ENCODE results near the gene SLC13A4.

Gene SLC13A4

GRCh38 chr7:135718794-135719437, 9.1 kb downstream of the SLC13A4 start:
- Histone ChIP-seq H3K36me3 (ENCODE audit: control insufficient read depth, insufficient read depth, low read length) (no peaks in the 10 kb centered on the region), H3K27ac (ENCODE audit: low read depth, low read length, severe bottlenecking) (peak overlapping the region; percentile 39), H3K4me3 (ENCODE audit: extremely low read depth, insufficient read depth, low read length, poor library complexity, severe bottlenecking) (no peak overlapping the region), H3K9me3 (ENCODE audit: control insufficient read depth, low read length) (no peaks in the 10 kb centered on the region), H3K4me1 (ENCODE audit: control insufficient read depth, insufficient read depth, low read length, poor library complexity, severe bottlenecking) (peaks cover 25% of the 10 kb centered on the region)
- WGBS, 2 experiments (ENCODE audit: insufficient coverage in 2 of 2): 82 to 83% methylated on average over 5 to 7 of the region's 7 CpGs

DNA sequence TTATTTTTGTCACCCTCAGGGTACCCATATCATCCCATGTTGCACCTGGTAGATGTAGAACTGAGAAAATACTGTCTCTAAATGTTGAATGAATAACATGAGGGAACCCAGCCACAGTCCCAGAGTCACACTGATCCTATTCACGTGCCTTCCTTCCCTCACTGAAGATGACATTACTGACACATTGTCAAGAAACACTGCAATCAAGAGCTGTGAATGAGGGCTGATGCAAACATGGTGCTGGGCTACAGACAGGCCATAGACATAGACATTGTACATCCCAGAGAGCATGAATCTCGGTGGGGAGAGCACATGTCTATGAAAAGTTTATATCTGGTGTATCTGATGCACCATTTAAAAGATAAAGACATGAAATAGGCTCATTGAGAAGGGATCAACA, 9.8 kb downstream of the SLC13A4 start:
- no peak overlapping the region for H3K4me3 ChIP-seq (ENCODE audit: extremely low read depth, insufficient read depth, low read length, poor library complexity, severe bottlenecking)
- H3K27ac ChIP-seq (ENCODE audit: low read depth, low read length, severe bottlenecking): no peak overlapping the region
- H3K9me3 ChIP-seq (ENCODE audit: control insufficient read depth, low read length): no peaks in the 10 kb centered on the region
- WGBS, 2 experiments (ENCODE audit: insufficient coverage in 2 of 2): 83 to 88% methylated on average over 1 to 2 of the region's 2 CpGs
- no peaks in the 10 kb centered on the region for H3K36me3 ChIP-seq (ENCODE audit: control insufficient read depth, insufficient read depth, low read length)
- peaks cover 32% of the 10 kb centered on the region for H3K4me1 ChIP-seq (ENCODE audit: control insufficient read depth, insufficient read depth, low read length, poor library complexity, severe bottlenecking)

GRCh38 chr7:135717693-135718092, 10.3 kb downstream of the SLC13A4 start:
- peaks cover 37% of the 10 kb centered on the region for H3K4me1 ChIP-seq (ENCODE audit: control insufficient read depth, insufficient read depth, low read length, poor library complexity, severe bottlenecking)
- H3K36me3 ChIP-seq (ENCODE audit: control insufficient read depth, insufficient read depth, low read length): no peaks in the 10 kb centered on the region
- no peak overlapping the region for H3K4me3 ChIP-seq (ENCODE audit: extremely low read depth, insufficient read depth, low read length, poor library complexity, severe bottlenecking)
- H3K9me3 ChIP-seq (ENCODE audit: control insufficient read depth, low read length): no peaks in the 10 kb centered on the region
- H3K27ac ChIP-seq (ENCODE audit: low read depth, low read length, severe bottlenecking): no peak overlapping the region
- 71% methylated on average over 1 of the region's 3 CpGs; no CpG with 5 or more reads in 1 of the 2 experiments for WGBS, 2 experiments (ENCODE audit: insufficient coverage in 2 of 2)

DNA sequence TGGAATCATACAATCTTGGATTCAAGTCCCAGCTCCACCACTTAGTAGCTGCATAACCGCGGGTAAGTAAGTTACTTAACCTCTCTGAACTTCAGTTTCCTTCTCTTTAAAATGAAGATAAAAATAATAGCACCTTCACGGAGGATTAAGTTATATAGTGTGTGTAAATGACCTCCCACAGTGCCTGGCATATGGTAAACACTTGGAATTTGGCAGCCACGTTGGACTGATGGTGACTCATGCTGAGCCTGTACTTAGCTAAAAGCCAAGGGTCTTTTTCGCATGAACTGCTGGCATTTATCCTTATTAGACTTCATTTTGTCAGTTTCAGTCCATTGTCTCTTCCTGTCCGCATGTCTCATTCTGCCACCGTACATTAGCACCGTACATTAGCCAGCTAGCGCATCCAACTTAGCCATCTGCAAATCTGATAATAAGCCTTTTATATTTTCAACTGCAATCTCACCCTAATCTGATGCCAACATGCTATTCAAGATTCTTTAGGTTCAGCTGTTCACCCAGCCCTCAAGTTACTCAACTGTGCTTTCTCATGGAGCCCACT, 11.2 kb downstream of the SLC13A4 start:
- Histone ChIP-seq H3K4me3 (ENCODE audit: extremely low read depth, insufficient read depth, low read length, poor library complexity, severe bottlenecking) (no peak overlapping the region), H3K36me3 (ENCODE audit: control insufficient read depth, insufficient read depth, low read length) (no peaks in the 10 kb centered on the region), H3K4me1 (ENCODE audit: control insufficient read depth, insufficient read depth, low read length, poor library complexity, severe bottlenecking) (peaks cover 44% of the 10 kb centered on the region), H3K27ac (ENCODE audit: low read depth, low read length, severe bottlenecking) (peak overlapping the region; percentile 51), H3K9me3 (ENCODE audit: control insufficient read depth, low read length) (no peaks in the 10 kb centered on the region)
- 77 to 81% methylated on average over 7 of the region's 9 CpGs for WGBS, 2 experiments (ENCODE audit: insufficient coverage in 2 of 2)

DNA sequence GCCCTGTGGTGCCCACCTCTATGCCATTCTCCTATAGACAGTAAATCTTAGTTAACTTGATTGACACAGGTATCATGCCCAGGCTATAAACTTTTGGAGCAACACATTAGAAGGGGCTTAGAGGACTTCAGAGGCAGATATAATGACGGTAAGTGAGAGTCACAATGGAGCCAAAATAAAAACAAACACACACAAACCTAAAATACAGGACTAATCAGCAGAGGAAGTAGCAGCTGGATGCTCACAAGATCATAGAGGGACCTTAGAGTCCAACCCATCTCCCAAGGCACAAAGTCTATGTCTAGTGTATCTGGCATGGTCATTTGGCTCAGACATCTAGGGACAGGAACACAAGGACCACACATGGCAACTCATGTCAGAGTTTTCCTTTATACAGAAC, 12.3 kb downstream of the SLC13A4 start:
- no peak overlapping the region for H3K27ac ChIP-seq (ENCODE audit: low read depth, low read length, severe bottlenecking)
- H3K4me1 ChIP-seq (ENCODE audit: control insufficient read depth, insufficient read depth, low read length, poor library complexity, severe bottlenecking): peaks cover 48% of the 10 kb centered on the region
- H3K36me3 ChIP-seq (ENCODE audit: control insufficient read depth, insufficient read depth, low read length): no peaks in the 10 kb centered on the region
- no peak overlapping the region for H3K4me3 ChIP-seq (ENCODE audit: extremely low read depth, insufficient read depth, low read length, poor library complexity, severe bottlenecking)
- WGBS, 2 experiments (ENCODE audit: insufficient coverage in 2 of 2): no CpG with 5 or more reads among the region's 1 CpG
- no peaks in the 10 kb centered on the region for H3K9me3 ChIP-seq (ENCODE audit: control insufficient read depth, low read length)

- 89 to 94% methylated on average over 5 of the region's 5 CpGs for WGBS, 2 experiments (ENCODE audit: insufficient coverage in 2 of 2)
- Histone ChIP-seq H3K27ac (ENCODE audit: low read depth, low read length, severe bottlenecking) (peak overlapping the region; percentile 65), H3K9me3 (ENCODE audit: control insufficient read depth, low read length) (no peaks in the 10 kb centered on the region), H3K4me1 (ENCODE audit: control insufficient read depth, insufficient read depth, low read length, poor library complexity, severe bottlenecking) (peaks cover 53% of the 10 kb centered on the region), H3K36me3 (ENCODE audit: control insufficient read depth, insufficient read depth, low read length) (no peaks in the 10 kb centered on the region), H3K4me3 (ENCODE audit: extremely low read depth, insufficient read depth, low read length, poor library complexity, severe bottlenecking) (no peak overlapping the region)
Observed at GRCh38 chr7:135715055-135715522, 12.9 kb downstream of the SLC13A4 start.

DNA sequence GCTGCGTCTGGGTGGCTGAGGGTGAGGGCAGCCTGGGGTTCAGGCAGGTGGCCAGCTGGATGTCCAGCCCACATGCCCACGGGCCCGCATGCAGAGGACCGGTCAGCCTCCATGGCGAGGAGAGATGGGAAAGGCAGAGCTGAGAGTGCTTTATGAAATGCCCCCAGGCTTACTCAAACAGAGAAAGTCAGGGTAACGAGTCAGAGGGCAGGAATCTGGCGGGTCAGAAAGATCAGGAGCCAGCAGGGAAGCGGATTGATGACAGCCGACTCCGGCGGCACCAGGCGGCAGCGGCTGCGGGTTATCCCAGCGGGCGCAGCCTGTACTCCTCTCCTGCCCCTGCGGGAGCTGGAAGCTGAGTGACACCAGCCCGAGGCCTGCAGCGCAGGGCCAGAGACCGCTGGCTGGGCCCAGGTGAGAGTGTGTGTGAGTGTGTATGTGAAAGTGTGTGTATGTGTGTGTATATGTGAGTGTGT, 13.4 kb downstream of the SLC13A4 start:
- Histone ChIP-seq H3K36me3 (ENCODE audit: control insufficient read depth, insufficient read depth, low read length) (no peaks in the 10 kb centered on the region), H3K9me3 (ENCODE audit: control insufficient read depth, low read length) (no peaks in the 10 kb centered on the region), H3K4me3 (ENCODE audit: extremely low read depth, insufficient read depth, low read length, poor library complexity, severe bottlenecking) (no peak overlapping the region), H3K27ac (ENCODE audit: low read depth, low read length, severe bottlenecking) (peak overlapping the region; percentile 65), H3K4me1 (ENCODE audit: control insufficient read depth, insufficient read depth, low read length, poor library complexity, severe bottlenecking) (peaks cover 54% of the 10 kb centered on the region)
- WGBS, 2 experiments (ENCODE audit: insufficient coverage in 2 of 2): 29 to 33% methylated on average over 10 to 20 of the region's 20 CpGs

DNA sequence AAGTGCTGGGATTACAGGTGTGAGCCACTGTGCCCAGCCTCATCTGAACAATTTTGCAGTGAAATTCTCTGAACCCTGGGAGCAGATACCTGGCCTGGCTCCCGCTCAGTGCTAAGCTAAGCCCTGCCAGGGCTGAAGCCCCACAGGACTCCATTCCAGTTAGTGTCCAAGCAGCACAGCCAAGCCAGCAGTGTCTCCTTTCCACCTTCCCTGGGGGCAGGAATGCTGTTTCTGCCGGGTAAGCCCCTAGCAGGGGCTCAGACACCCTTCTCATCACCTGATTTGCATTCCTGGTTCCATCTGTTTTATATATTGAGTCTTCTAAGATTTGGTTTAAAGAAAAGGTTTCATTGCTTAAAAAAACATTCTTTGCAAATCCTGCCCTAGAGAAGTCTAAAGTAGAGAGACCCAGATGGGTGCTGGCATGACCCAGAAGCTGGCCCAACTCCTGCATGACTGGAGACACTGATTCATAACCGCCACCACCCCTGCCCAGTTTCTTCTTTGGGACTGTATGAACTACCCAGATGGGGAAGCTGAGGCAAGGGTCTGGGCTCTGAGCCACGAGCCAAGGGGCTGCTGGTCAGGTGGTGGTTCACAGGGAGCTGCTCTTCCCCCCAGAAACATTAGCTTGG, 14.0 kb downstream of the SLC13A4 start:
- H3K9me3 ChIP-seq (ENCODE audit: control insufficient read depth, low read length): no peaks in the 10 kb centered on the region
- no peaks in the 10 kb centered on the region for H3K36me3 ChIP-seq (ENCODE audit: control insufficient read depth, insufficient read depth, low read length)
- peaks cover 54% of the 10 kb centered on the region for H3K4me1 ChIP-seq (ENCODE audit: control insufficient read depth, insufficient read depth, low read length, poor library complexity, severe bottlenecking)
- 86 to 87% methylated on average over 2 to 3 of the region's 4 CpGs for WGBS, 2 experiments (ENCODE audit: insufficient coverage in 2 of 2)
- H3K4me3 ChIP-seq (ENCODE audit: extremely low read depth, insufficient read depth, low read length, poor library complexity, severe bottlenecking): no peak overlapping the region
- H3K27ac ChIP-seq (ENCODE audit: low read depth, low read length, severe bottlenecking): peak overlapping the region; percentile 65

DNA sequence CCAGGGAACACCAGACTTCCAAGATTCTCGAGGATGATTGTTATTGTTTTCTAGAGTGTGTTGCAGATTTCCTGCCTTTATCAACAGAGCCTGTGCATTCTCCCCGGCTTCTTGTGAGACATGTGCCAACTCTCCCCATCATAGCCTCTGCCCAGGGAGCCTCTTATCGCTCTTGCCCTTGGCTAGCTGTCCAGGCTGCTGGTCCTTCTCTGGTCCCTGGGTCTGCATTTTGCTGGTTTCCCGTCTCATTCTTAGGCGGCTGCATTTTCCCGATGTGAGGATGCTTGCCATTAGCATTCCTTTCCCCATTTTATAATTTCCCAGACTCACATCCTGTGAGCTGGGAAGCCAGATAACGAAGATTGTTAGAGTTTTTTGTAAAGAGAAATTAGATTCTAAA, 15.2 kb downstream of the SLC13A4 start:
- Histone ChIP-seq H3K36me3 (ENCODE audit: control insufficient read depth, insufficient read depth, low read length) (no peaks in the 10 kb centered on the region), H3K9me3 (ENCODE audit: control insufficient read depth, low read length) (no peaks in the 10 kb centered on the region)
- WGBS, 2 experiments (ENCODE audit: insufficient coverage in 2 of 2): 84 to 86% methylated on average over 3 to 5 of the region's 7 CpGs

GRCh38 chr7:135712182-135712782, 15.7 kb downstream of the SLC13A4 start:
- Histone ChIP-seq H3K4me3 (ENCODE audit: extremely low read depth, insufficient read depth, low read length, poor library complexity, severe bottlenecking) (no peak overlapping the region), H3K27ac (ENCODE audit: low read depth, low read length, severe bottlenecking) (peak overlapping the region; percentile 50), H3K9me3 (ENCODE audit: control insufficient read depth, low read length) (no peaks in the 10 kb centered on the region), H3K36me3 (ENCODE audit: control insufficient read depth, insufficient read depth, low read length) (no peaks in the 10 kb centered on the region), H3K4me1 (ENCODE audit: control insufficient read depth, insufficient read depth, low read length, poor library complexity, severe bottlenecking) (peaks cover 52% of the 10 kb centered on the region)
- 44 to 89% methylated on average over 1 of the region's 4 CpGs for WGBS, 2 experiments (ENCODE audit: insufficient coverage in 2 of 2)

More for the DNA sequence above, 15.2 kb downstream of the SLC13A4 start:
- peaks cover 54% of the 10 kb centered on the region for H3K4me1 ChIP-seq (ENCODE audit: control insufficient read depth, insufficient read depth, low read length, poor library complexity, severe bottlenecking)
- no peak overlapping the region for H3K4me3 ChIP-seq (ENCODE audit: extremely low read depth, insufficient read depth, low read length, poor library complexity, severe bottlenecking)
- peak overlapping the region; percentile 50 for H3K27ac ChIP-seq (ENCODE audit: low read depth, low read length, severe bottlenecking)
